ENCODE data around the gene TECR.
"Not testable (repeated sequence)": the region's sequence is repeated elsewhere in the genome, so short reads cannot be mapped to it uniquely, and the experiment has no call there.

TECR gene

DNA sequence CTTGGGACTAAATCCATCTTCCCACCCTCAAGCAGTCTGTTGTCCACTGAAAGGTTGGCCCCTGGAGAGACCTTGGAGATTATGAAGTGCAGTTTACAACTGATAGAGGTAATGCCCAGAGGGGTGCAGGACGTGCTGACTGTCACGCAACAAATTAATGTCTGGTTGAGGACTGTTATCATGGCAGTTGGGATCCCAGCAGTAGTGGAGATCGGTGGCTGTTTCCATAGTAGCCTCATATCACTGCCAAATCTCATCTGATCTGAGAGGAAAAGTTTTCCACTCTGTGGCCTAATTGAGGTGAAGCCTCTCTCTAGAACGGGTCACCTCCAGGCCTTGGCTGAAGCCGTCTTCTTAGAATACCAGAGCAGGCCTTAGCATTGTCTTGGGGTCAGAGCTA lies 4.1 kb downstream of the TECR start:
- H3K4me3 ChIP-seq (ENCODE audit: low read length in 2 of 2), result no peak overlapping the region
- H3K14ac ChIP-seq (ENCODE audit: low read length), result no peak overlapping the region
- no CpG with 5 or more reads among the region's 5 CpGs for WGBS, 2 donors (ENCODE audit: extremely low coverage in 2 of 2, insufficient read length in 2 of 2, insufficient replicate concordance in 1 of 2)
- no peak overlapping the region for H2BK5ac ChIP-seq (ENCODE audit: low read length)
- H2BK12ac ChIP-seq (ENCODE audit: low read length), result no peak overlapping the region
- no peak overlapping the region for H3K4me2 ChIP-seq (ENCODE audit: insufficient read depth, low read length, poor library complexity, severe bottlenecking)
- H3K27ac ChIP-seq (replicated peaks; ENCODE audit: low read length), result no peak overlapping the region
- no peak overlapping the region for H3K4ac ChIP-seq (ENCODE audit: low read length)
- no peak overlapping the region for H2BK120ac ChIP-seq (ENCODE audit: low read depth, low read length)
- no peak overlapping the region for H2AFZ ChIP-seq (ENCODE audit: low read length)
- peaks cover 7 to 22% of the 10 kb centered on the region in 2 donors for H3K36me3 ChIP-seq (replicated peaks in 1 of 2; ENCODE audit: control insufficient read depth in 2 of 2, insufficient read depth in 2 of 2, low read length in 2 of 2)
- H3K18ac ChIP-seq (ENCODE audit: low read length), result no peak overlapping the region
- H3K9ac ChIP-seq (ENCODE audit: low read depth, low read length, poor library complexity), result no peak overlapping the region
- no peak overlapping the region for H4K8ac ChIP-seq (ENCODE audit: low read depth, low read length)
- no peak overlapping the region for H3K23ac ChIP-seq (ENCODE audit: low read depth, low read length, poor library complexity)
- no peak for DNase-seq (ENCODE audit: low spot score)
- peaks cover 19% of the 10 kb centered on the region for H3K79me1 ChIP-seq (ENCODE audit: low read depth, low read length)
- no peaks in the 10 kb centered on the region for H3K9me3 ChIP-seq (replicated peaks in 1 of 2; ENCODE audit: control insufficient read depth in 2 of 2, insufficient read depth in 1 of 2, low read depth in 1 of 2, low read length in 2 of 2)
- no peak overlapping the region for H2AK5ac ChIP-seq (ENCODE audit: low read depth, low read length)
- H3K27me3 ChIP-seq (ENCODE audit: control insufficient read depth in 3 of 3, insufficient read depth in 3 of 3, low read depth in 1 of 3, low read length in 3 of 3), result no peaks in the 10 kb centered on the region
- no peak overlapping the region for H2BK15ac ChIP-seq (ENCODE audit: low read length)
- no peak overlapping the region for H4K91ac ChIP-seq (ENCODE audit: low read depth, low read length, poor library complexity)
- H3K4me1 ChIP-seq (ENCODE audit: control insufficient read depth in 2 of 2, insufficient read depth in 1 of 2, low read depth in 1 of 2, low read length in 2 of 2), result peaks cover 4 to 7% of the 10 kb centered on the region in 2 donors

DNA sequence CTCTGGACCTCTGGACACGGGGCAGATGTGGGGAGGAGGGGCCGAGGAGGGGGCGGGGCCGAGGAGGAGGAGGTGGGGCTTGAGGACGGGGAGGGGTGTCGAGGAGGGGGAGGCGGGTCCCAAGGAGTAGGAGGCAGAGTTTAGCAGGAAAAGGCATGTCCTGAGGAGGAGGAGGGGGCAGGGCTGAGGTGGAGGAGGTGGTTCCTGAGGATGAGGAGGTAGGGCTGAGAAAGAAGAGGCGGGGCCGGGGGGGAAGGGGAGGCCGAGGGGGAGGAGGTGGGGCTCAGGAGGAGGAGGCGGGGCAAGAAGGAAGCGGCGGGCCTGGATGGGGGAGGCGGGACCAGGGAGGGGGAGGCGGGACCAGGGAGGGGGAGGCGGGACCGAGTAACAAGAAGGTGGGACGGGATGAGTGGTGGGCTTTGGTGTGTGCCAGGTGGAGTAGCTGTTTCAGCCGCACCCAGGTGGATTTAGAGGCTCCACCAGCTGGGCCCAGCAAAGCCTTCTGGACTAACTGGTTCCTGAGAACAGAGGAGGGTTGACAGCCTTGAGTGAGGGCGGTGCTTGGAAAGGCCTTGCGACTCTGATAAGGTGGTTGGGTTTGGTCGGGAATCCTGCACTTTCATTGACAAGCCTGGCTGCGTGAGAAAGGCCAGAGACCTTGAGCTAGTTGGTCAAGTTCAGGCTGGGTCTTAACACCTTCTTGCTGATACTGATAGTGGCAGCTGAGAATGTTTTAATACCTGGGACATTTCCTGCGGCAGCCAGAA lies 7.7 kb downstream of the TECR start:
- H2BK15ac ChIP-seq (ENCODE audit: low read length), result no peak overlapping the region
- H2BK12ac ChIP-seq (ENCODE audit: low read length), result no peak overlapping the region
- no peak overlapping the region for H4K91ac ChIP-seq (ENCODE audit: low read depth, low read length, poor library complexity)
- DNase-seq (ENCODE audit: low spot score), result peak; percentile 83
- H3K9ac ChIP-seq (ENCODE audit: low read depth, low read length, poor library complexity), result no peak overlapping the region
- H3K4me1 ChIP-seq (ENCODE audit: control insufficient read depth in 2 of 2, insufficient read depth in 1 of 2, low read depth in 1 of 2, low read length in 2 of 2), result peaks cover 0 to 7% of the 10 kb centered on the region in 2 donors
- peaks cover 0 to 2% of the 10 kb centered on the region in 2 donors for H3K9me3 ChIP-seq (replicated peaks in 1 of 2; ENCODE audit: control insufficient read depth in 2 of 2, insufficient read depth in 1 of 2, low read depth in 1 of 2, low read length in 2 of 2)
- no peaks in the 10 kb centered on the region for H3K27me3 ChIP-seq (ENCODE audit: control insufficient read depth in 3 of 3, insufficient read depth in 3 of 3, low read depth in 1 of 3, low read length in 3 of 3)
- peaks cover 10 to 31% of the 10 kb centered on the region in 2 donors for H3K36me3 ChIP-seq (replicated peaks in 1 of 2; ENCODE audit: control insufficient read depth in 2 of 2, insufficient read depth in 2 of 2, low read length in 2 of 2)
- H3K79me1 ChIP-seq (ENCODE audit: low read depth, low read length), result peaks cover 24% of the 10 kb centered on the region
- no peak overlapping the region for H2BK120ac ChIP-seq (ENCODE audit: low read depth, low read length)
- no peak overlapping the region for H3K27ac ChIP-seq (replicated peaks; ENCODE audit: low read length)
- H3K4ac ChIP-seq (ENCODE audit: low read length), result no peak overlapping the region
- no peak overlapping the region for H4K8ac ChIP-seq (ENCODE audit: low read depth, low read length)
- H3K14ac ChIP-seq (ENCODE audit: low read length), result no peak overlapping the region
- no peak overlapping the region for H2BK5ac ChIP-seq (ENCODE audit: low read length)
- H2AFZ ChIP-seq (ENCODE audit: low read length), result no peak overlapping the region
- no peak overlapping the region for H3K23ac ChIP-seq (ENCODE audit: low read depth, low read length, poor library complexity)
- H3K4me2 ChIP-seq (ENCODE audit: insufficient read depth, low read length, poor library complexity, severe bottlenecking), result no peak overlapping the region
- peak overlapping the region in 1 of 2 donors; percentile 9 for H3K4me3 ChIP-seq (ENCODE audit: low read length in 2 of 2)
- no CpG with 5 or more reads among the region's 24 CpGs for WGBS, 2 donors (ENCODE audit: extremely low coverage in 2 of 2, insufficient read length in 2 of 2, insufficient replicate concordance in 1 of 2)
- H3K18ac ChIP-seq (ENCODE audit: low read length), result peak overlapping the region; percentile 85
- no peak overlapping the region for H2AK5ac ChIP-seq (ENCODE audit: low read depth, low read length)

DNA sequence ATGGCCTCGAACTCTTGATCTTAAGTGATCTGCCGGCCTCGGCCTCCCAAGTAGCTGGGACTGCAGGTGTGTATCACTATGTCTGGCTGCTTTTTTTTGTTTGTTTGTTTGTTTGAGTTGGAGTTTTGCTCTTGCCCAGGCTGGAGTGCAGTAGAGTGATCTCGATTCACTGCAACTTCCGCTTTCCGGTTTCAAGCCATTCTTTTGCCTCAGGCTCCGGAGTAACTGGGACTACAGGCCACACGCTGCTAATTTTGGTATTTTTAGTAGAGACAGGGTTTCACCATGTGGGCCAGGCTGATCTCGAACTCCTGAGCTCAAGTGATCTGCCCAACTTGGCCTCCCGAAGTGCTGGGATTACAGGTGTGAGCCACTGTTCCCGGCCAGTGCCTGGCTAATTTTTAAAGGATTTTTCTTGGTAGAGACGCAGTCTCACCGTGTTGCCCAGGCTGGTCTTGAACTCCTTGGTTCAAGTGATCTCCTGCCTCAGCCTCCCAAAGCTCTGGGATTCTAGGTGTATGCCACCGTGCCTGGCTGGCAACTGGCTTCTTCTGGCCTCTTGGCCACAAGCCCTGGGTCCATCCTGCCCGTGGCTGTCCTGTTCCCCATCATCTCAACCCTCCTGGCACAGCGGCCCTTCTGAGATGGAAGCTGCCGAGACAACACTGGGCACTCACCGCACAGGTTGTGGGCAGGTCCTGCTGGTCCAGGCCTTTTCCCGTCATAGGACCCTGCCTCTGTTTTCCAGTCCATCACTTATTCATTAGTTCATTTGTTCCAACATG lies 11.5 kb downstream of the TECR start:
- Histone ChIP-seq H3K14ac (ENCODE audit: low read length) (no peak overlapping the region), H3K4me2 (ENCODE audit: insufficient read depth, low read length, poor library complexity, severe bottlenecking) (no peak overlapping the region), H3K36me3 (replicated peaks in 1 of 2; ENCODE audit: control insufficient read depth in 2 of 2, insufficient read depth in 2 of 2, low read length in 2 of 2) (peaks cover 14 to 26% of the 10 kb centered on the region in 2 donors), H3K4me1 (ENCODE audit: control insufficient read depth in 2 of 2, insufficient read depth in 1 of 2, low read depth in 1 of 2, low read length in 2 of 2) (peaks cover 0 to 9% of the 10 kb centered on the region in 2 donors), H3K27ac (replicated peaks; ENCODE audit: low read length) (no peak overlapping the region), H2BK120ac (ENCODE audit: low read depth, low read length) (no peak overlapping the region), H3K4ac (ENCODE audit: low read length) (no peak overlapping the region), H3K79me1 (ENCODE audit: low read depth, low read length) (peaks cover 21% of the 10 kb centered on the region), H2AK5ac (ENCODE audit: low read depth, low read length) (no peak overlapping the region), H2BK5ac (ENCODE audit: low read length) (no peak overlapping the region), H2BK15ac (ENCODE audit: low read length) (no peak overlapping the region), H3K18ac (ENCODE audit: low read length) (no peak overlapping the region), H4K91ac (ENCODE audit: low read depth, low read length, poor library complexity) (no peak overlapping the region), H2BK12ac (ENCODE audit: low read length) (no peak overlapping the region), H2AFZ (ENCODE audit: low read length) (no peak overlapping the region), H3K9me3 (replicated peaks in 1 of 2; ENCODE audit: control insufficient read depth in 2 of 2, insufficient read depth in 1 of 2, low read depth in 1 of 2, low read length in 2 of 2) (peaks cover 0 to 2% of the 10 kb centered on the region in 2 donors), H3K23ac (ENCODE audit: low read depth, low read length, poor library complexity) (no peak overlapping the region), H3K4me3 (ENCODE audit: low read length in 2 of 2) (no peak overlapping the region), H3K9ac (ENCODE audit: low read depth, low read length, poor library complexity) (no peak overlapping the region), H3K27me3 (ENCODE audit: control insufficient read depth in 3 of 3, insufficient read depth in 3 of 3, low read depth in 1 of 3, low read length in 3 of 3) (no peaks in the 10 kb centered on the region), H4K8ac (ENCODE audit: low read depth, low read length) (no peak overlapping the region)
- WGBS, 2 donors (ENCODE audit: extremely low coverage in 2 of 2, insufficient read length in 2 of 2, insufficient replicate concordance in 1 of 2), result no CpG with 5 or more reads among the region's 19 CpGs
- DNase-seq (ENCODE audit: low spot score), result no peak

DNA sequence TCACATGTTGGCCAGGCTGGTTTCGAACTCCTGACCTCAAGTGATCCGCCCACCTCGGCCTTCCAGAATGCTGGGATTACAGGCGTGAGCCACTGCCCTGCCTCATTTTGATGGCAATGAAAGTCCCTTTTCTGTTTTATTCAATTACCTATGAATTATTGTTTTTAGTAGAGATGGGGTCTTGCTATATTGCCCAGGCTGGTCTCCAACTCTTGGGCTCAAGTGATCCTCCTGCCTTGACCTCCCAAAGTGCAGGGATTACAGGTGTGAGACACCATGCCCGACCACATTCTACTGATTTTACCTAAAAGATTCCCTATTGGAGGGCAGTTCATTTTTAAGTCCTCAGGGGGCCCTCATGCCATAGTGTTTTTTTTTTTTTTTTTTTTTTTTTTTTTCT lies 12.6 kb downstream of the TECR start:
- H3K9ac ChIP-seq (ENCODE audit: low read depth, low read length, poor library complexity), result not testable (repeated sequence)
- WGBS, 2 donors (ENCODE audit: extremely low coverage in 2 of 2, insufficient read length in 2 of 2, insufficient replicate concordance in 1 of 2), result no CpG with 5 or more reads among the region's 5 CpGs
- H3K36me3 ChIP-seq (replicated peaks in 1 of 2; ENCODE audit: control insufficient read depth in 2 of 2, insufficient read depth in 2 of 2, low read length in 2 of 2), result peaks cover 14 to 26% of the 10 kb centered on the region in 2 donors

More for the DNA sequence above, 12.6 kb downstream of the TECR start:
- not testable (repeated sequence) for H2BK15ac ChIP-seq (ENCODE audit: low read length); H3K18ac ChIP-seq (ENCODE audit: low read length); H4K91ac ChIP-seq (ENCODE audit: low read depth, low read length, poor library complexity); H3K27ac ChIP-seq (replicated peaks; ENCODE audit: low read length); H3K4me2 ChIP-seq (ENCODE audit: insufficient read depth, low read length, poor library complexity, severe bottlenecking); H4K8ac ChIP-seq (ENCODE audit: low read depth, low read length); H2BK5ac ChIP-seq (ENCODE audit: low read length); H3K23ac ChIP-seq (ENCODE audit: low read depth, low read length, poor library complexity); H3K4me3 ChIP-seq (ENCODE audit: low read length in 2 of 2); H2AFZ ChIP-seq (ENCODE audit: low read length); DNase-seq (ENCODE audit: low spot score); H2BK120ac ChIP-seq (ENCODE audit: low read depth, low read length); H2BK12ac ChIP-seq (ENCODE audit: low read length); H3K14ac ChIP-seq (ENCODE audit: low read length); H3K27me3 ChIP-seq (ENCODE audit: control insufficient read depth in 3 of 3, insufficient read depth in 3 of 3, low read depth in 1 of 3, low read length in 3 of 3); H2AK5ac ChIP-seq (ENCODE audit: low read depth, low read length); H3K4ac ChIP-seq (ENCODE audit: low read length); H3K4me1 ChIP-seq (ENCODE audit: control insufficient read depth in 2 of 2, insufficient read depth in 1 of 2, low read depth in 1 of 2, low read length in 2 of 2); H3K9me3 ChIP-seq (replicated peaks in 1 of 2; ENCODE audit: control insufficient read depth in 2 of 2, insufficient read depth in 1 of 2, low read depth in 1 of 2, low read length in 2 of 2)
- peaks cover 21% of the 10 kb centered on the region for H3K79me1 ChIP-seq (ENCODE audit: low read depth, low read length)
